HG03039 (cell line): ENCODE results near the gene WNT7B.

Experiments
- ATAC-seq: cut with Tn5 transposase; IDR thresholded peaks from one replicate; pipeline ENCODE4 v1.9.1; 2021; ENCODE audit warnings: mild to moderate bottlenecking, moderate library complexity; ENCODE audit not compliant: unreplicated experiment

WNT7B gene

DNA sequence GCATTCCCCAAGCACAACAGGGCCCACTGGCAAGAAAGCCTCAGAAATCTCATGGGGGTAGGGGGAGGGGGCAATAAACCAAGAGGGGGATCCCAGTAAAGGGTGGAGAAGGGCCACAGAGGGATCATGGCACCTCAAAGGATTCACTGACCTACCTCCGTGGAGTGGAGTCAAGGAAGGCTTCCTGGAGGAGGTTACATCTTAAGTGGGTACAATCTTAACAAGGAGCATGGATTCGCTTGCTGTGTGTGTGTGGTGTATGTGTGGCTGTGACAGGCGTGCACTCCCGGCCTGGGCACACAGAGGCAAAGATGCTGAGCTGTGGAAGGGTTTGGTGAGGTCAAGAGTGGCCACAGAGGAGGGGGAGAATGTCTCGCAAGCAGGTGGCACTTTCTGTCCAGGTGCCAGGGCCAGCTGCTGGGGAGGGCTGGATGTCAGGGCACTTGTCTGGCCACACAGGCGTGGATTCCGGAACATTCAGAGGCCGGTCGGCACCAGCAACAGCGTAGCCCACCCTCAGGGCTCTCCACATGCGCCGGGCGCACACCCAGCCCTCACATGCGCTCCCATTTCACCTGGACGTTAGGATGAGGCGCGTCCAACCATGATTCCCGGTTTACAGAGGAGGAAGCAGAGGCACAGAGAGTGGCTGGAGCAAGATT is 43.3 kb downstream of the WNT7B start:
- no peak for ATAC-seq

DNA sequence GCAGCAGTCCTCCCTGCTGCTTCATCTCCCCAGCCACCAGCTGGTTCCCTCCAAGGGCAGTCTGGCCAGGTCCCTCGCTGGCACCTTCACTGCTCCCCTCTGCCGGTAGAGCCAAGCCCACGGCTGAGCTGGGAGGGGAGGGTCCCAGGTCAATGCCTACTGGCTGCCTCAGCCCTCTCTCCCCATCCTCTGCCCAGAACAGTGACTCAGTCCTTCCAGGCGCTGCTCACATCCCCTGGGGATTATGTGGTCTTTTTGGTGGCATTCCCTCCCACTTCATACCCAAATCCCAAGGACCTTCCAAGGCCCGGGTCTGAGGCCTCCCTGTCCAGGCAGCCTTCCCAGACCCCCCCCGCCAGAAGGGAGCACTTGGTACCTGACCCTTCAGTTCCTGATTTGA is 44.9 kb downstream of the WNT7B start:
- ATAC-seq, result no peak

DNA sequence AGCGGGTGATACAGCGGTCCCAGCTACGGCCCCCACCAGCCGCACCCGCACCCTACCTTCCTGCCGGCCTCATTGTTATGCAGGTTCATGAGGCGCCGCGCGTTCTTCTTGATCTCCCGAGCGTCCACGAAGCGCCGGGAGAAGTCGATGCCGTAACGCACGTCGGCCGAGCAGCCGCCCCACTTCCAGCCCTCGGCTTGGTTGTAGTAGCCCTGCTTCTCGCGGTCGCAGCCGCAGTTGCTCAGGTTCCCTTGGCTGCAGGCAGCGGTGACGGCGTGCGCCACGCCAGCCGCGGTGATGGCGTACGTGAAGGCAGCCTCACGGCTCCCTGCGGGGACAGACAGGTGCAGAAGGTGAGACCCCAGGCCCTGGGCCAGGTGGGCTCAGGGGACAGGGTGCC is 45.9 kb downstream of the WNT7B start:
- ATAC-seq, result no peak

DNA sequence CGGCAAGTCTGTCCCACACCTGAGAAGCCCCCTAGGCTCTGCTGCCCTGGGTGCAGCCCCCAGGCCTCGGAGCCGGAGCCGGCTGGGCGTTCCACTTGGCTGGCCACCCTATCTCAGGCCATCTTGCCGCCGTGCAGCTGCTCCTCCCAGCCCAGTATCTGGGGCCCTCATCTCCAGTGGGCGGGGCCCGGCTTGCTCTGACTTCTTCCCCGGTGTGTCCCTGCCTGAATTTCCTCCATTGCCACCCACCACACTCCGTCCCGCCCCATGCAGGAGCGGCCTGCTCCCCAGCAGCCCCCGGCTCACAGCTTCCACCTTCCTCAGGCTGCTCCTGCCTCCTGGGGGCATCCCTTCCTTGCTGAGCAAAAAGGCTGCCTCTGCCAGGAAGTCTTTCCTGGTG is 46.6 kb downstream of the WNT7B start:
- ATAC-seq, result no peak

DNA sequence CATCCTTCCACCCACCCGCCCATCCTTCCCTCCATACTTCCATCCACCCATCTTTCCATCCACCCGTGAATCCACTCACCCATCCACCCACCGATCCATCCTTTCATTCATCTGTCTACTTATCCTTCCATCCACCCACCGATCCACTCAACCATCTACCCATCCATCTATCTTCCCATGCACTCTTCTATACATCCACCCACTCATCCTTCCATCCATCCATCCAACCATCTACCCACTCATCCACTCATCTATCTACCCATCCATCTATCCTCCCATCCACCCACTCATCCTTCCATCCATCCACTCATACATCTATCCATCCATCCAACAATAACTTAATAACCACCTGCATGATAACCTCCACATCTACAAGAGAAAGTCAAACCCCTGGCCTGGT is 47.3 kb downstream of the WNT7B start:
- ATAC-seq, result no peak

DNA sequence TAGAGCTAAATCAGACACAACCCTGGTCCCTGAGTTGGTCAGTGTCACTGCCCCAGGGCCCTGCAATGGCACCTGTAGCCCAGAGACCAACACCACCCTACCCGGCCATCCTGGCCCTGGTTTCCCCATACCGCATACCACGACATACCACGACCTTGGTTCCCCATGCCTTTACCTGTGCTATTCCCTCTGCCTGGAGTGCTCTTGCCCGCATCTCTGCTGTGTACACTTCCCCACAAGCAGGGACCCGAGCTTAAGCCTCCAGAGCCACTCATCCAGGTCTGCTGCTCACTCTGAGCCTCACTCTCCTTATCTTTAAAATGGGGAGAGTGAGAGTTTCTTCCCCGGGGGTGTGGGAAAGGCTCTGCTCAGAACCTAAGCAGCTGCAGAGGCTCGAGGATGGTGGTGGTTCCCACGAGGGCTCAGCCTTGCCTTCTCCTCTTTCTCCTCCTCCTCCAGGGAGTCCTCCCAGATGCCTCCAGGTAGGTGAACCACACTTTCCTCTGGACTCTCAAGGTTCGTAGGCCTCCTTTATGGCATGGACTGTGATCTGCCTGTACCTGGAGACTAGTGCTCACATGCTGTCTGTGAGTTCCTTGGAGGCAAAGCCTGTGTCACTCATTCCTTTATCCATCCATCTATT is 48.1 kb downstream of the WNT7B start:
- ATAC-seq, result no peak

DNA sequence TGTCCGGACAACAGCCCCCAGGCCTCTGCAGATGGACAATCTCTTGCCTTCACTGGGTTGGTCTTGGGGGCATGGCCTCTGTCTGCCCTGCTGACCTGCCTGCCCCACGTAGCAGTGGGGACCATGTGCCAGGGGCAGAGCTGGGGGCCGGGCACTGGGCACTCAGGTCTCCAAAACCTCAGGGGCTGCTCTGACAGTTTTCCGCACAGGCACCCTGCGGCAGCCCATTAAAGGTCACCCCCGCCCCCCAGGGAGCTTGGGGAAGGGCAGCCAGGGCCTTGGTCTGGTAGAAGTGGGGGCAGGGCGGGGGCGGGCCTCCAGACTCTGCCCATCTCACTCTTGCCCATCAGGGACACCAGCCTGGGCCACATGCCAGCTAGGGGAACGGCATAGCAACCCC is 49.9 kb downstream of the WNT7B start:
- no peak for ATAC-seq

DNA sequence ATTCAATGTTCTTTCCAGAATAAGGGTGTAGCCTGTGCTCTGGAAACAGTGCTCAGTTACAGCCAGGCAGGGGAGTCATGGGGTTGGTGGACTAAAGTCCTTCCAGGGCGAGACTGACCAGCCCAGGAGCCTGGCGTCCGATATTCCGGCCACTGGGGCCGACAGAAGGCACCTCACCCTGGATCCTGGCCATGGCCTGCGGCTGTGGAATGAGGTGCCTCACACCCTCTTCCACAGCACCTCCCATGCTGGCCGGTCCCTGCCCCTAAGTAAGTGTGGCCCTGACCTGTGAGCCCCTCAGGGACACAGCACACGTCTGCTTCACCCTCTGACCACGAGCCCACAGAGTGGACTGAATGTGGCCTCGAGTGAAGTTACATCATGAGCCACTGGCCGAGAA is 50.5 kb downstream of the WNT7B start:
- no peak for ATAC-seq

DNA sequence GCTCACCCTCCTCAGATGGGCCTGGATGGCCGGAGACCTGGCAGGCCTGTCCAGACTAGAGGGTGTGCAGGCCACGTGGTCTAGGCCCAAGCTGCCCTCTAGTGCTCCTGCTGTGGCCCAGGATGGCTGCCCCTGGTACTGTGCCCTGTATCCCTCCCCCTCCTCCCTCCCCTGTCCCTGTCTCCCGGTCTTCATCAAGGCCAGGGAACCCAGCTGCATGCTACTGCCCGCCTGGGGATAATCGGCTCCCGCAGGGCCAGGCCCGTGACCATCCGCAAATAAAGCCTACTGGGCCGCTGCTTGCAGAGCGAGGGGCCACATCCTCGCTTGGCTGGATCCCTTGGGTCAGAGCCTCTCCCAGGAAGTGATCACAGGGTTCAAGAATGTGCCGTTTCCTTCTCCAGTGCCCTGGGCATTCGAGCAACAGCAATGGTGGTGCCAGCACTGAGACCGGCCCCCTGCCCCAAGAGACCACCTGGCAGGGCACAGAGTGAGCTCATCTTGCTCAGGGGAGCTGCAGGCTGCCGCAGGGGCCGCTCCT is 51.1 kb downstream of the WNT7B start:
- ATAC-seq, result no peak

DNA sequence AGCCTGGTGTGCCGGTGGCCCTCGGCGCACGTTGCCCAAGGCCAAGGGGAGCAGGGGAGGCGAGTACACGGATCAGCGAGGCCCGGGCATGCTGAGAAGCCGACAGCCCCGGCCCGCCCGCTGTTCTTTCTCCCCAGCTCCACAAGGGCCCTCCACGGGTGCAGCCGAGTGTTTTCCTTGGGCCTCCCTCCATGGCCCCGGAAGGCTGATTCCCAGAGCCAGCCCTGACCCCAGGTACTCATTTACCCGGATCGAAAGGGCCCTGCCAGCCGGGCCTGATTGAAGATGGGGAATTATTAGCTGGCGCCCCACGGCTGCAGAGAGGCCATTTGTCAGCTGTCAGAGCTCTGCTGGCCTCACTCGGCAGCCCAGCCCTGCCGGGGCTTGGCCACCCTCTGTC is 53.1 kb downstream of the WNT7B start:
- ATAC-seq, result no peak

DNA sequence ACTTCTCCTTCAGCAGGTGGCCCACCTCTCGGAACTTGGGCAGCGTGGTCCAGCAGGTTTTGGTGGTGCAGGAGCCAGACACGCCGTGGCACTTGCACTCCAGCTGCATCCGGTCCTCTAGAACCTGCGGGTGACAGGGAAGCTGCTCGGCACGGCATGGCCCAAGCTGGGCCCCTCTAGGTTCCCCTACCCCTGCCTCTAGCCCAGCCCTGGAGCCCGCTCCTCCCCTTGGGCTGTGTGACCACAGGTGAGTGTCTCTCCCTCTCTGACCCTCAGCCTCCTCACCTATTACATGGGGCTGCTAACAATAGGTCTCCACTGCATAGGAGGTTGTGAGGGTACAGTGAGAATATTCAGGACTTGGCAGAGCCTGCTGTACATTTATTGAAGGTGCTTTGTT is 53.8 kb downstream of the WNT7B start:
- no peak for ATAC-seq

DNA sequence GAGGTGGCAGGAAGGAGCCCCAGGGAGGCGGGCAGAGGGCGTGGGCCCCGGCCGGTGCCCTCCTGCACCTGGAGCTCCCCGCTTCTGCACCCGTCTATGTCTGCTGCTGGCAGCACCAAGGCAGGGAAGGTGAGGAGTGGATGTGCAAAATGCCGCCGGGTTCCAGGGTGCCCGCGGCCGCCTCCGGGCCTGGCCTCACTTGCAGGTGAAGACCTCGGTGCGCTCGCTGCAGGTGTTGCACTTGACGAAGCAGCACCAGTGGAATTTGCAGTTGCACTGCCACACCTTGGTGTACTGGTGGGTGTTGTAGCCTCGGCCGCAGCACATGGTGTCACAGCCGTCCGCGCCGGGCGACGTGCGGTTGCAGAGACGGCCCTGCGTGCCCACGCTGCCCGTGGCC is 54.3 kb downstream of the WNT7B start:
- no peak for ATAC-seq

DNA sequence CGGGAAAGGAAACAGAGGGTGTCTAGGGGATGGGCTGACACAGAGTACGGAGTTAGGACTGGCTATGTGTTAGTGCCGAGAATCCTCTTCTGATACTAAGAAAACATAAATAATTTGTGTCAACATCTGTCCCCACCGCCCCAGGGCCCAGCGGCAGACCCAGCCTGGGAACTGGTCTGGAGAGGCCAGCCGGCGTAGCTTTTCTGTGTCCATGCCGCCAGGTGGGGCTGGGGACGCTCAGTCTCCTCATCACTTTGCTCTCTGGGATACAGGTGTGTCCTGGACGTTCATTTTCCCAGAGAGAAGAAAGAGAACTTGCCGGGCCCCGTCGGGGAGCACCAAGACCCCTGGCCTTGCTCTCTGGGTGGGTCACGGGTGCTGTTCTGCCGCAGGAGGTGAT is 54.7 kb downstream of the WNT7B start:
- no peak for ATAC-seq

DNA sequence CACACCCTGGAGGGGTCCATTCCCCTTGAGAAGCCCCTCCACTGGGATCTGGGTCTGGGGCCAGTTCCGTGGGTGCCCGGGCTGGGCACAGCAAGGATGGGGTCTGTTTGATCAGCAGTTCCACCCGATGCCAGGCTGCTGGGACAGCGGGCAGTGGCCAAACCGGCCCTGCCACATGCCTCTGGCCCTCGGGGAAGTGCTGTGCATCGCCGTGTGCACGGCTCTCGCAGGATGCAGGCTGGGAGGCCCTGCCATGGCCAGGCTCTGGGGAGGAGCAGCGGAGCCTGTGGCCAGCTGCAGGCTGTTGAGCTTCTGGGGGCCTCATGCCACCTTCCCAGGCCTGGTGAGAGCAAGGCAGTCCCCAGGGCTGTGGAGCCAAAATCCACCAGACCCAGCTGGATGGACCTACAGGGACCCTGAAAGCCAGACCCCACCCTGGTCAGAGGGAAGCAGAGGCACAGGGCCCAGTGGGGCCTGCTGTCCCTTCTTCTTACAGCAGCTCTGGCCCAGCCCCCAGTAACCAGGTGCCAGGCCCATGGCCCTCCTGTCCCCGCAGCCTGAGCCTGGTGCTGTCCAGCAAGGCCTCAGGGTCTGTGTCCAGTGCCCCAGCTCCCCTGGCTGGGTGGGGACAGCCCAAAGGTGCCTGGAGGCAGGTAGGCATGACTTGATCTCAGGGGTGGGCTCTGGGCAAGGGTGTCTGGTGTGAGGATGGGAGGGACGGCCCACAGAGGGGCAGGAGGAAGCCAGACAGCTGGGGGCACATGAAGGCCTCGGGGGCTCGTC is 57.3 kb downstream of the WNT7B start:
- no peak for ATAC-seq

DNA sequence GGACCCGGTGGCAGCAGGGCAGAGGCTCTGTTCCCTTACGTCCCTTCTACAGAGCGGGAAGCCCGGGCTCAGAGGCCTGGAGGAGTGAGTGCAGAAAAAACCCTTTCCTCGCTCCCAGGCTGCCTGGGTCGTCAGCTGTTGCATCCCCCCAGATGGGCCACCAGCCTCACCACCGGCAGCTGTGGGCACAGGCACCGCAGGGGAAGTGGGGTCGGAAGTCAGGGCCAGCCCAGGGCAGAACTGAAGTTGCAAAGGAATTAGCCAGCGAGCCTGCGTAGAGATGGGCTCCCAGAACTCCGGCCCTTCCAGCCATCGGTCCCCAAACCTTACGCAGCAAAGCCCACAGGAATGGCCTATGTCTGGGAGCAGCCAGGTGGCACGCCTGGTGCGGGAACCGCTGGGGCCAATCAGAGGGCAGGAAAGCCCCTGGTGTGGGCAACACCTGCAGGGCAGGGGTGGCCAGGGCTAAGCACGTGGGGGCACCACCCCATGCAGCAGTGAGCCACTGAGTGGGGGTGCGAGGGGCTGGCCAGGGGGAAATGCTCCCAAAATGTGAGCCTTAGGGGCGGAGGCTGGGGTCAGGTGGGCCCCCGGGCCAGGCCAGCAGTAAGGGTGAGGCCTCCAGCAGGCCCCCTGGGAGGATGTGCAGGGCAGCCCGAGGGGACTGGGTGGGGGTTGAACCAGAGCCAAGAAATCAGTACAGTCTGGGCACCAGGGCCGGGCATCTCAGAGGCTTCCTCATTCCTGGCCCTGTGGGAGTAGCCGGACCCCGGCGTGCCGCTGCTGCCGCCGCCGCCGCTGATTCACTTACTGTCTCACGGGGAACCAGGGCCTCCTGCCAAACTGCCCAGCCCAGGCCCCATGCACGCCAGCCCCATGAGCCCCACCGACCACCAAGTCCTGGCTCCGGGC is 58.2 kb downstream of the WNT7B start:
- no peak for ATAC-seq

DNA sequence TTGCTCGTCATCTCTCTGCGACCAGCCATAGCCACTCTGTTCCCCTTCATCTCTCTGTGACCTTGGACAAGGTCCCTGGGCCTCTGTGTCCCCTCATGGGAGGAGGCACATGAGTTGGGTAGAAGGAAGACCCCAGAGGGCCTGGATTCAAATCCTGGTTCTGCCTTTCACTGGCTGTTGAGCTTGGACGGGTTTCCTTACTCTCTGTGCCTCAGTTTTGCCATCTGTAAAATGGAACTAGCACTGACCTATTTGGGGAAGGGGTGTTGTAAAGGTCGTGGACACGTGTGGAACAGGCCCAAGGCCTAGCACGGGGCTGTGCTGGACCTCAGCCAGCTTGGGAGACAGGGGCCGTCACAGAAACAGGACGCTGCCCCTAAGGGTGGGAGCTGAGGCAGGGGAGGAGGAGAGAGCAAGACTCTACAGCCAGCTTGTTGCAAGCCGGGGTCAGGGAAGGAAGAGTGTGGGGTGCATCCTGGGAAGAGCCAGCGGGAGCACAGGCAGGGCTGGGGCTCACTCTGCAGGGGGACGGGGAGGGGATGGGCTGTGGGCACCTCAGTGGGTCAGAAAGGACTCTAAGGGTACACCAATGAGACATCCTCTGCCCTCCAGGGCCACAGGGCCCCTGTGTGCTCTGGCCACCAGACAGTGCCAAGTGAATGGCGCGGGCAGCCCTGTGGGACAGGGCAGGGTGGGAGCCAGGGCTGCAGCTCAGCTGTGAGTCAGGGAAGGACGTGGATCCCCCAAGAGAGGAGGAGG is 59.1 kb downstream of the WNT7B start:
- ATAC-seq, result no peak

DNA sequence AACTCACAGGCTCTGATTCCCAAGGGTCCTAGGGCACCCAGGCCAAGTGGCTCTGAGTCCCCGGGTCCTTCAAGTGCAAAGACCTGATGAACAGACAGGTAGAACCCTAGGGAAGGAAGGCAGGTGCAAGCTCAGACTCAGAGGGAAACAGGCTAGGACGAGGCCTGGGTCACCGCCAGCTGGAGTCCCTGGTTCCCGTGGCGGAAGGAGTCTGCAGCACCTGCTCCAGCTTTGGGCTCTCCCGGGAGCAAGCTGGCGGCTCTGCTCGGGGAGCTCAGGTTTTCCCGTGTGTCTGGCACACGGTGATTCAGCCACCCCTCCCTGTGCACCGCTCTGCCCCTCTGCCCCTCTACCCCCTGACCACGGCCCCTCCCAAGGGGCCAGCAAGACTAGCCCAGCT is 59.8 kb downstream of the WNT7B start:
- no peak for ATAC-seq

DNA sequence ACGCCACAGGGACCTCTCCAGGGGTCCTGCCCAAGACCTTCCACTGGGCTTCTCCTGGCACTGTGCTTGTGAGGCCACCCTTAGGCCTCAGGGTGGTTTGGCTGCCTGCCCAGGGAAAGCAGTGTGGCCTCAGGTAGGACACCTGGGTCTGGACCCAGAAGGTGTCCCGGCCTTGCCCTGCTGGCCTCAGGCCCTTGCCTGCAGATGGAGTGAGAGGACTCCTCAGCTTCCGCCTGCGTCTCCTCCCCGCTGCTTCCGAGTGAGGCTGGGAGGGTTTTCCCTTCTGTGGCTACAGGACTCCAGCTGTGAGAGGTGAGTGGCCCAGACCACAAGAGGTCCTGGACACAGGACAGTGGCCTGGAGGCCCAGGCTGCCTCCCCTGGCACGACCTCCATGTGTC is 60.4 kb downstream of the WNT7B start:
- ATAC-seq, result no peak

DNA sequence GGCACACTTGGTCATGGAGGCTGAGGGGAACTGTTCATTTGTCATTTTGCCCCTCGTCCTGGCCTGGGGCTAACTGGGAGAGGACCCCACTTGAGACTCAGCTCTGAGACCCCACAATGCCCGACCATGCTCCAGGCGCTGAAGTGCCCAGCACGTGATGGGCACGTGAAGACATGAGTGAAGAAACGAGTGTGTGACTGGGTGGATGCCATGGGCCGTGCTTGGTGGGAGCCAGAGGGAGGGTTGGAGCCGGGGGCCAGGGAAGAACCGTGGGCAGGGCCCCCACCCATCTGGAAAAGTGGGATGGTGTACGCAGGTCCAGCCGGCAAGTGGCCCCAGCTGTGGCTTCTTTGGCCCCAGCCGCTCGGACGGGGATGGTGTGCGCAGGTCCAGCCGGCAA is 61.1 kb downstream of the WNT7B start:
- ATAC-seq, result no peak

DNA sequence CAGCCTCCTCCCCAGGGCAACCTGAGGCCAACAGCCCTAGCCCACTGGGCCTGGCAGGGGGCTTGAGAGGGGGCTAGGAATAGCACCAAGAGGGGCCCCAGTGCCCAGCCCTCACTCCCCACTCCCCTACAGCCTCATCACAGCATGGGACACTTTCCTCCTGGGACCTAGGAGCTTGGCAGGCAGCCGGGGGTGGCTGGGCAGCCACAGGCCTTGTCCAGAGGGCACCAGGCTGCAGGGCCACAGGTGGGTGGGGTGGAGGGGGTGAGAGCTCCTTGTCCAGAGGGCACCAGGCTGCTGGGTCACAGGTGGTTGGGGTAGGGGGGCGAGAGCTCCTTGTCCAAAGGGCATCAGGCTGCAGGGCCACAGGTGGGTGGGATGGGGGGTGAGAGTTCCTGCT is 61.8 kb downstream of the WNT7B start:
- no peak for ATAC-seq
